NB4 (cell line): ENCODE data around the gene SPNS2.

Source experiments
- MYC ChIP-seq: IDR thresholded peaks from 2 replicates; pipeline ENCODE4 v1.6.1; 2011; ENCODE audit warnings: low read depth, low read length
- POLR2A ChIP-seq: IDR thresholded peaks from 2 replicates; pipeline ENCODE4 v1.6.1; 2011; ENCODE audit warnings: mild to moderate bottlenecking; ENCODE audit not compliant: insufficient read length; ENCODE audit errors: extremely low read depth
- TF ChIP-seq, protein P1 (sequence below): IDR thresholded peaks from one replicate; pipeline ENCODE4 v1.5.1; 2012; ENCODE audit warnings: low read depth, low read length

DNA sequence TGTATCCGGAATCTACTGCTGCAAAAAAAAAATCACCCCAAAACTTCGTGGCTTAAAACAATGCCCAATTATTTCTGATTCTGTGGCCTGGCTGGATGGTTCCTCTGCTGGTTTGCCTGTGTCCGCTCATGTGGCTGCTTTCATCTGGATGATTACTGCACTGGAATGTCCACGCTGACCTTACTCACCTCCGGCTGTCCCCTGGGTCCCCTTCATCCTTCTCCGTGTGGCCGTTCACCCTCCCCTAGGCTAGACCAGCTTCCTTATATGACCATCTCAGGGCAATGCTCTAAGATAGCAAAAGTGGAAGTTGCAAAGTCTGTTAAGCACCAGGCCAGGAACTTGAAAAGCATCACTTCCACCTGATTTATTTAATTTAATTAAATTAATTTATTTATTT, 31.4 kb upstream of the SPNS2 start:
- TF ChIP-seq, protein P1, sequence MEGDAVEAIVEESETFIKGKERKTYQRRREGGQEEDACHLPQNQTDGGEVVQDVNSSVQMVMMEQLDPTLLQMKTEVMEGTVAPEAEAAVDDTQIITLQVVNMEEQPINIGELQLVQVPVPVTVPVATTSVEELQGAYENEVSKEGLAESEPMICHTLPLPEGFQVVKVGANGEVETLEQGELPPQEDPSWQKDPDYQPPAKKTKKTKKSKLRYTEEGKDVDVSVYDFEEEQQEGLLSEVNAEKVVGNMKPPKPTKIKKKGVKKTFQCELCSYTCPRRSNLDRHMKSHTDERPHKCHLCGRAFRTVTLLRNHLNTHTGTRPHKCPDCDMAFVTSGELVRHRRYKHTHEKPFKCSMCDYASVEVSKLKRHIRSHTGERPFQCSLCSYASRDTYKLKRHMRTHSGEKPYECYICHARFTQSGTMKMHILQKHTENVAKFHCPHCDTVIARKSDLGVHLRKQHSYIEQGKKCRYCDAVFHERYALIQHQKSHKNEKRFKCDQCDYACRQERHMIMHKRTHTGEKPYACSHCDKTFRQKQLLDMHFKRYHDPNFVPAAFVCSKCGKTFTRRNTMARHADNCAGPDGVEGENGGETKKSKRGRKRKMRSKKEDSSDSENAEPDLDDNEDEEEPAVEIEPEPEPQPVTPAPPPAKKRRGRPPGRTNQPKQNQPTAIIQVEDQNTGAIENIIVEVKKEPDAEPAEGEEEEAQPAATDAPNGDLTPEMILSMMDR: no peak
- TF ChIP-seq MYC (no peak), POLR2A (no peak)
